SHP77 (cell line): ENCODE measurements around the gene SLC45A3.
"Not testable (repeated sequence)": the region's sequence is repeated elsewhere in the genome, so short reads cannot be mapped to it uniquely, and the experiment has no call there.

ENCODE experiments used
- DNase-seq, 2 experiments: peaks; one replicate each; lab custom pipeline; 2025; lab: John Stamatoyannopoulos, UW

The SLC45A3 gene

DNA sequence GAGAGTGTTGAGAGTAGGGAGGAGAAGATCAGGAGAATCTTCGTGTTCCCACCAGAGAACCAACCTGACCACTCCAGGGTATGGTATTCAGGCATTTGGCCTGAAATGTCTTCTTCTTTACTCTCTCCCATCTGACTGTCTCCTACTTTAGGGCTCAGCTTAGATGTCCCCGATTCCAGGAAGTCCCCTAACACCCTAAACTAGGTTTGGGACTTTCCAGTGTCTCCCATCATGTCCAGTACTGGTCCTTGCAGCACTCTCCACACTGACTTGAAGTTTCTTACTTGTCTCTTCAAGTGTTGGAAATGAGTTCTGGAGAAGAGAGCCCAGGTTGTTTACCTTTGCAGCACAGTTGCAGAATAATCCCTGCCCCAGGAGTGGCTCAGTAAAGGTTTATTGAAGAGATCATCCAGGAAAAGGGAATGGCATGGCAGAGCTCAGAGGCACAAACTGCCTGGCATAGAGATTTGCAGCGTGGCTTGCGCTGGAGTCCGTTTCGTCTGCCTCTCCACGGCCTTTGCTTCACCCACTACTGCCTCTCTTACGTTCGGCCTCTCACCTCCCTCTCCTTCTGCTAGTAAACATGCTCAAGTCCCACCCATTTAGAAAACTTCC, 42.3 kb downstream of the SLC45A3 start:
- no peak for DNase-seq

DNA sequence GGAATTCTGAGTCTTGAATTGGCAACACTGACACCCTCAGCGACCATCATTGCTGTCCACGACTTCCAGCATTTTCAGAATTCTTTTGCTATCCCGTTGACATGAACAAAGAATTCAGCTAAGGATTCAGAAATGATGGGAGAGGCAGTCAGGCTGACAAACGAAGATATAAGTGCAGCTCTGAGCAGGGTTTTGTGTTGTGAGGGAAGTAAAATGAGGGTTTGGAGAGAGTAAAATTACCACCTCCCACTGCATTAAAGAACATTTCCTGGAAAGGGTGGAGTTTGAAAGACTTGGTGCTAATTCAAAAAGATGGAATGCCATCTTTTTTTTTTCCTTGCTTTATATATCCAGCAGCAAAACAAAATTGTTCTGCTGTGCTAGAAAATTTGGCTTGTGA, 43.6 kb downstream of the SLC45A3 start:
- DNase-seq, result no peak

DNA sequence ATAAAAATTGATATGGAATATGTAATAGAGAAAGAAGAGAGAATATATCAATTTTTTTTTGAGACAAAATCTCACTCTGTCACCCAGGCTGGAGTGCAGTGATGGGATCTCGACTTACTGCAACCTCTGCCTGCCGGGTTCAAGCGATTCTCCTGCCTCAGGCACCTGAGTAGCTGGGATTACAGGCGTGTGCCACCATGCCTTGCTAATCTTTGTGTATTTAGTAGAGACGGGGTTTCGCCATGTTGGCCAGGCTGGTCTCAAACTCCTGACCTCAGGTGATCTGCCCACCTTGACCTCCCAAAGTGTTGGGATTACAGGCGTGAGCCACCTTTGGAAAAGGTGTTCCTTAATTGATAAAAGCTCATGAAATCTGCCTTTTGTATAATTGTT, 44.2 kb downstream of the SLC45A3 start:
- DNase-seq, result not testable (repeated sequence)

DNA sequence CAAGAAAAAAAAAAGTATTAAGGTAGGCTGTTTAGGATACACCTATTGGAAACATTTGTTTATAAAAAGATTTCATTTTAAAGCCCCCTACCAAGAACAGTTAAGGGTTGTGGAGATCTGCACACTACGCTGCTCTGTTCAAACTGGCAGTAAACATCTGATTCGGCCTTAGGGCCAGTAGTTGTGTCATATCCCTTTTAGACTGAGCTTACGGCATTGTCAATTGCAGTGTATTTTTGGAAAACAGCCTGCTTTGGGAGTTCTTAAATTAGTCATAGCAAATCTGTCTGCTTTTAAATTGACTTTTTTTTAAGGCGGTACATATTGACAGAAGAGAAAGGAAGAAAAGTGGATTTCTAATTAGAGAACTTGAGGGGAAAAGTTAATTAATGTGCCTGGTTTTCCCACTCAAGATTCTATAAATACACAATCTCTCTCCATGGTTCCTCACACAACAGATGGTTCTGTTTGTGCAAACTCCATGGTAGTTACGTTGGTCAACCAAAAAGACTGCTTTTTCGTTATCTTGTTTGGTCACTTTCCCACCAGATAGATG, 46.8 kb downstream of the SLC45A3 start:
- DNase-seq, result no peak

DNA sequence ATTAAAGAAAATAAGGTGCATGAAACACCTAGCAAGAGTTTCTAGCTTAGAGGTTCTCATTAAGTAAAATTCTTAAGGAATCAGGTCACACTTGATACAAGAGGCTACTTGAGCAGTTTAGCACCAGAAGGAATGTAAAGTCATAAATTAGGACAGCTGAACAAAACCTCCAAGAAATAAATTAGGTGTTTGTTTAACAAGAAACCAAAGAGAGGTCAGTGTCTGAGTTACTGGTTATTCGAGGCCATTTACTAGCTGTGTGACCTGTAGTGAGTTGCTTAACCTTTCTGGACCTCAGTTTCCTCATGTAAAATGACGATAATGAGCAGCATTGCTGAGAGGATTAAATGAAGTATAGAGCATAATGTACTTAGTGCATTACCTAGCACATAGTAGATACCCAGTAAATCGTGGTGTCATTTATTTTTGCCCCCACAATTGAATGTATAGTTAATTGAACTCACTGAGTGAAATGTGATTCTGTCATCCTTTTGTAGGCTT, 47.6 kb downstream of the SLC45A3 start:
- no peak for DNase-seq

DNA sequence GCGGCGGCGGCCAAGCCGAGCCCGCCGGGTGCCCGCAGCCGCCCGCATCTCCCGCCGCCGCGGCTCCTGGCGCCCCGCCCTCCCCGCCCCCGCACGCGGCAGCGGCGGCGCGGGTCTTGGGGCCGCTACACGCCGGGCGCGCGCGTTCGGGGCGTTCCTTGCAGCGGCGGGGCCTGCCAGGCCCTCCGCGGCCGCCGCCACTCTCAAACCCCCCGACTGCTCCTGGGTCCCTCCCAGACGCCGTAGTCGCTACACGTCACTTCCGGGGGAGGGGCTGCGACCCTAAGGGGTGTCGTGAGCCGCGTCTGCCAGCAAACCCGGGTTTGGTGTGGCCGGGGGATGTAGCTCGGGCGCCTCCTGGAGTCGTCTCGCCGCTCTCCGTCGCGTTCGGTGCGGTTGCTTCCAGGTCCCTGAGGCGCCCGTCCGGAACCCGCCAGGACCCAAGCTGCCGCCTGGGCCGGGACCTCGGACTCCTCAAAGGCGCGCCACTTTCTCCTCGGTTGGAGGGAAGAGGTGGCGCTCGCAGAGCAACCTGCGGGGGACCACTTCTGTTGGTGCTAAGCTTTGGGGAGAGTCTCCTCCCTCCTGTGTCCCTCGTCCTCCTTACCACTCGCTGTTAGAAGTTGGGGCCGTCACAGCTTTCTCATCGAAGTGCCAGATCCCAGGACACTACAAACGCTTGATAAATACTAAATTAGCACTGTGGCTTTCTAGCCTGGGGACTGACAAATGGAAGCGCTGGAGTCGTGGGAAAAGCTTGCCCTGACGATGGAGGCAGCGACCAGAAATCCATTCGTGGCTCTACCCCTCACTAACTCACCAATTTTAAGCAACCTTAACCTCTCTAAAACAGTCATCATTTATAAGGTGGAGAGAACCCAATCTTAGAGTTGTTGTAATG, 48.3 kb downstream of the SLC45A3 start, which contains the start of gene ELK4:
ELK4 (minus strand) TSS at position 244 of the 901 bp plus-strand sequence. CDS start 8,129 bp downstream, outside the sequence.
- DNase-seq, result peak; percentile 92 to 94

DNA sequence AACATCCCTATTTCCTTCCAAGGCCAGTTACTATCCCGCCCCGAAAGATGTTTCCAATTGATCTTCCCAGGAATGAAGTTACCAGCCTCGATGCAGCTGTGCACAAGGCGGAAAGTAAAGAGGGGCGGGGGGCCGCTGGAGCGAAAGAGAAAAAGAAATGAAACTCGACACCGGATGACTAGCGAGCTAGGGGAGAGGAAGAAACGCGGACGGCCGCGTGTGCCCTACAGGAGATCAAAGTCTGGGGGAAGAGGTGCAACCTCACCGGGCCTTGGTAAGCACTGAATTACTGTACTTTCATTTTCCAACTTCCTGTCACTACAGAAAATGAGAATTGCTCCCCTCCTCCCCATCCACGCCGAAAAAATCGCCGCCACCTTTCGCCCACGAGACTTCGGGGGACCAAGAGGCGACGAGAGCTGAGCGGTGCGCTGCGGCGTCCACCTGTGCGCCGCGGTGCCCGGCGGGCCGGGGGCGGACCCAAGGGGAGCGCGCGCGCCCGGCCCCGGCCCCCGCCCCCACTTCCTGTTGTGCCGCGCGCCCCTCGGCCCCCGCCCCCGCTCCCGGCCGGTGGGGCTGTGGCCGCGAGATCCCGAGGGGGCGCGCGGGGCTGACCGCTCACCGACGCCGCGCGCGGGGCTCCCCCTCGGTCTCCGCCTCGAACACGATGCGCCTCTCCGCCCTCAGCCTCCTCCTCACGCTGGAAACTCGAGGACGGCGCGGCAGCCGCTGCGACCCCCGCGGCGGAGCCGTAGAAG, 49.1 kb downstream of the SLC45A3 start:
- peak; percentile 69 to 81 for DNase-seq

DNA sequence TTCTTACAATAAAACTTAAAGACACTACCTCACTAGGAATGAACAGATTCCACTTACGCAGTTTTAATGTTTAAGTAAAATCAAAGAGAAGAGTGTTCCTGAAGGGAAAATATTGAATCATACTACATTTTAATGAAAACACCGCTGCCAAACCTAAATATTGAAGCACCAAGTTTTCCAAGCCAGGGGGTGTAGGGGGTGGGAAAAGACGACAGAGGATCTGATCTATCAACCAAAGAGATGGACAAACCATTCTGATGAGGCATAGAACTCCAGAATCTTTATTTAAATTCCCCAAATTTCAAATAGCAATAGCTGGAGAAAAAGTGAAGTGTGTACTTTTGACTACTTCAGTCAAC, 49.7 kb downstream of the SLC45A3 start:
- no peak for DNase-seq

DNA sequence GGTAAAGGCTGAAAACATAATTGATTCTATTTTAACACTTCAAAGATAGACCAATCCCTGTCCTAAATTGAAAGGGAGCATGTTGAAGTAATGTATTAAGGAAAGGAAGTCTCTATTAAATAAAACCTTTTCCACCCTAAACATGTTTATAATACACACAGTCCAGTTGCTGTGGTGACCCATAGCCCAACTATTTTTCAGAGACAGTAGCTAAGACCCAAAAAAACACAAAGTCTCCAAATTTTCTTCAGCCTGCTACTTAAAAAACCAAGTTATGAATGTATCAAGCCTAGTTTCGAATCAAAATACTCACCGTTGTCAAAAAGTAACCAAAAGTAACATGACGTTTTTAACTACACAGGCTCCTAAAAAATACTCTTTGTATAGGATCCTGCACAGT, 50.1 kb downstream of the SLC45A3 start:
- DNase-seq, result no peak

DNA sequence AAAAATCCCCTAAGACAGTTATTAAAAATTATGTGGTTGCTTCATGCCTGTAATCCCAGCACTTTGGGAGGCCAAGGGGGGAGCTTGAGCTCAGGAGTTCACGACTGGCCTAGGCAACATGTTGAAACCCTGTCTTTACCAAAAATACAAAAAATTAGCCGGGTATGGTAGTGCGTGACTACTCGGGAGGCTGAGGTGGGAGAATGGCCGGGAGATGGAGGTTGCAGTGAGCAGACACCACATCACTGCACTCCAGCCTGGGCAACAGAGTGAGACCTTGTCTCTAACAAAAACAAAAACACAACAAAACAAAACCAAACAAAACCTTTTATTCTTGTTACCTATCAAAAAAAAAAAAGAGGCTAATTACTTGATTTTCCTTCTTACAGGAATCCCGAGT, 50.6 kb downstream of the SLC45A3 start:
- no peak for DNase-seq

DNA sequence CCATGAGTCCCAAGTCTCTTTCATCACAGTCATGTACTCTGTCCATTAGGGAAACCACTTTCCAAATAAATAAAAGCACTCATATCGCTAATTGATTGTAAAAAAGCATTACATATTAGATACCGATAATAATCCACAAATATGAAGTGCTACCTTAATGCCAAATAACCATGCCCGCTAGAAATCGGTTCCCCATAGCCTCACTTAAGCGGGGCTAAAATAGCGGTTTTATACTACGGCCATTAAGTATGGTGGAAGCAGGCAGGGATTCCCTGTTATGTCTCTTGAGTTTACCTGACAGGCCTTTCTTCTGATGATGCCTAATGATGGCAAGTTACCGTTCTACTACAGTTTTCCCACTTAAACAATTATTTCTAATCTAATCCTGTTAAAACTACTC, 52.4 kb downstream of the SLC45A3 start:
- no peak for DNase-seq

DNA sequence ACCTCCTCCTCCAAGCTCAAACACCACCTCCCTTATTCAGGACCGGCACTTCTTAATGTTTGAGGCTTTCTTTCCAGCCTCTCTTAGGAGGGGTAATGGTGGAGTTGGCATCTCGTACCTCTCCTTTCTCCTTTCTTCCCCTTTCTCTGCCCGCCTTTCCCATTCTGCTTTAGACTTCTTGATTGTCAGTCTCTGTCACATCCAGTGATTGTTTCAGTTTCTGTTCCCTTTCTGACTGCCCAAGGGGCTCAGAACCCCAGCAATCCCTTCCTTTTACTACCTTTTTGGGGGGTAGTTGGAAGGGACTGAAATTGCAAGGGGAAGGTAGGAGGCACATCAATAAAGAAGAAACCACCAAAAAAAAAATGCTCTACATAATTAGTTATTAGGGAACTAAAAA, 54.1 kb downstream of the SLC45A3 start:
- DNase-seq, result no peak

DNA sequence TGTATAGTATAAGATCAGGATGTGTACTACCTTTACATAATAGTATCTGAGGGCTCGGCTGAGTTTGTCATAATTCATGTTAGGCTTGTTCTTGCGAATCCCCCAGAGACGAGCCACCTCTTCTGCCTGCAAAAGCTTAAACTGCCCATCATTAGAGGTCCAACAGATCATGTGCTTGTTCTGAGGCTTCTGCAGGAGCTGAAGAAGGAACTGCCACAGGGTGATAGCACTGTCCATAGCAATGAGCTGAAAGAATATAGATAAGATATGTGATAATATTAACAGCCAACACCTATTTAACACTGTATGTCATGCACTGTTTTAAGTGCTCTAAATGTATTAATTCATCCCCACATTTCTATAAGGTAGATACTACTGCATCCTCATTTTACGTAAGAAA, 56.7 kb downstream of the SLC45A3 start:
- no peak for DNase-seq

DNA sequence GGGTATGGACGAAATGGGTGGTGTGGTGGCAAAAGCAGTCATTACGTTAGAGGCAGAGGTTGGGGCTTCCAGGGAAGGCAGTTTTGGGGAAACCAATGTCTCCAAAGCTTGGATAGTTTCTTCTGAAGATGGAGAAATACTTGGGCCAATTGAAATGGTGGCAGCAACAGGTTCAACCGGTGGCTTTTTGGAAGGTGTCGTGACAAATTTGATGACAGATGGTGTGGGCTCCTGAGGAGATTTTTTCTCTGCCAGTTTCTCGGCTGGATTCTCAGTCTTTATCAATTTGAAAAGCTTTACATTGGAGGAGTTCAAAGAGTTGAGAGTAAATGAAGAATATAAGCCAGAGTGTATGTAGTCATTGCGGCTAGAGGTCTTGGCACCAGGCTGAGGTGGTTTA, 60.0 kb downstream of the SLC45A3 start:
- no peak for DNase-seq

DNA sequence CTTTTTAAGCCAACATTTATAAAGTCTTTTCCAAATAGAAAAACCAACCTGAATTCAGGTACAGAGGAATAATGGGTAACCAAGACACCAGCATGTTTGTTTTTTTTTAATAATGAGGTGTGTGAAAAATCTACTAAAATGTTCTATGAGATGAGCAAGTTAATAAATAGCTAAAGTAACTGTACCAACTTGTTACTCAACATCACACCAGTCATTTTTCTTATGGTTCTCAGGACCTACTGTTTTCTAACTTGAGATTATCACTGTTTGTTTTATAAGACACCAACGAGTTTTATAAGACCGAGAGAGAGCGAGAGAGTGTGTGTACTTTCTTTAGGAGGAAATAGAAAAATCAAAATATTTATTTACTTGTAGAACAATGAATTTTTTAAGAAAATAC, 60.9 kb downstream of the SLC45A3 start:
- no peak for DNase-seq

DNA sequence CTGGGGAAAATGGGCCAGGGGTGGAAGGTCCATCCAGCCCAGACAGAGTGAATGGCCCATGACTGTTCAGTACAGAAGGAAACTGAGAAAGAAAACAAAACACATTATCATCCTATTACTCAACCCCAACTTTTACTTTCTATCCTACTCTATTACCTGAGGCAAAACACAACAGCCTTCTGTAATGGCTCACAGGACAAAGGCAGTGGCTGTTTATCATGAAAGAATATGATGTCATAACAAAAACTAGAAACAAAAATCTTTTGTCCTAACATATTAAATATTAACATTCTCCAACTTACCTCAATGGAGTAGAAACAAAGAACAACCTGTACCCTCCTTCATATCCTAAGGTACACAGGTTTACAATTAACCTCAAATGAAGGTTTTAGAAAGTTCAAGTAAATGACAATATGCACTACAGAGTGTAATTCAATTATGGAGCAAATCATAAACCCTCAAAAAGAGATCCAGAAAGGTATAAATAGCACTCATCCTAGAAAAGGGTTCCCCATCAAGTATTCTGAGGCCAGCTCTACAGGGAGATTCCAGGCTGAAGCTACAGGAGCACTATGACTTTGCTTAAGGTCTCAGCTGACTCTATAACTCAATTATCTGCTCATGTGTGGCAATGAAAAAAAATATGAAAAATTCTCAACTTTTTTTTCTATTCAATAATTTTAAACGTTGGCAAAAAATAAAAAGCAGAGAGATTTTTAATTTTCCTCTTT, 63.6 kb downstream of the SLC45A3 start:
- DNase-seq, result no peak

DNA sequence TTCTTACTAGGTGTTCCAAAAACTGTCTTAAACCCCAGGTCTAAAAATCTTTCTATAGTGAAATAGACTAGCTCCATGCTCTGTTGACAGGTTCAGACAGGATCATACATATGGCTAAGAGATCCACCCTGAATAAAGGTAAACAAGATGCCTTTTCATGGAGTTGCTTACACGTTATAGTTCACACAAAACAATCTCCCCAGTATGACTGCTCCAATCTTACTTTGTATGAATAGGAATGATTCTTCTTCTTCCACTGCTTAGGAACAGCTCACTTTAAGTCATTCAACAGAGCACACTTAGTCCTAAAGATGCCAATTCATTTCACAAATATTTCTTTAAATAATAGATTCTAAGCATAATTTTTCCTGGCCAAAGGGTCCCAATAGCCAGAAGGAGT, 64.5 kb downstream of the SLC45A3 start:
- DNase-seq, result no peak

DNA sequence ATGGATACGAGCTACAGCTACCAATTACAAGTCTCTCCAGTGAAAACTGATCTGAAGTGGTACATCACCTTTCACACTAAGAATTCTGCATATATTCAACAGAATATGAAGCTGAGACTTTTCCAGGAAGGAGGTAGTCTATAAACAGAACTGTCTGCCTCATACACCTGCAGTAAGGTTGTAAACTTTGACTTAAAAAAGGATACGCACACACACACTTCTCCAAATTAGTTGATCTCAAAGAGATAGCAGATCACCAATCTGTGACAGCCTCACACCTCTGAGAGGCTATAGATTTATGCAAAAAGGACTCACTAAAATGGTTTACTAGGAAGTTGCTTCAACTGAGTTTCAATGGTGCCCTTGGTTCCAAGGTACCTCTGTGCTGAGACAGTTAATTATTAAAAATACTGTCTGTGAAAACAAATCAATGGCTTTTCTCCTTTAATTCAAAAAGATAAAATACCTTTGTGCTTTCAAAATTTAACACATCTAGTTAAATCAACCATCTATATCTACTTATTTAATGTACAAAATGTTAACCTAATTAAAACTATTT, 66.4 kb downstream of the SLC45A3 start:
- DNase-seq, result no peak

DNA sequence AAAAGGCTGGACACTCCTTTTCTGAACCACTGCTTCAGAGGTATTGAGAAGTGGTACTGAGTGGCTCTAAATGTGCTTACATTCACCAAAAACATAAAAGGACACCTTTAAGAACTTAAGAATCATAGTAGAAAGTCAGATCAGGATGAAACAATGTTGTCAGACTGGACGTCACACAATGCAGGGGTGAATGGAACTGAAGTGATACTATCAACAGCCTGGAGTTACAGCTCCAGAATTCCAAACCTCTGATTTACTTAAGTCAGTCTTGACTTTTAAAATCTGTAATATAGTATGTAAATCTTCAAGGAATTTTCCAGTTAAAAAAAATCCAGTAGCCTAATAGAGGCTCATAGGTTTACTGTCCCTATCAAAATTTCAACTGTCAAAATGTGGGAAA, 67.8 kb downstream of the SLC45A3 start:
- DNase-seq, result no peak

DNA sequence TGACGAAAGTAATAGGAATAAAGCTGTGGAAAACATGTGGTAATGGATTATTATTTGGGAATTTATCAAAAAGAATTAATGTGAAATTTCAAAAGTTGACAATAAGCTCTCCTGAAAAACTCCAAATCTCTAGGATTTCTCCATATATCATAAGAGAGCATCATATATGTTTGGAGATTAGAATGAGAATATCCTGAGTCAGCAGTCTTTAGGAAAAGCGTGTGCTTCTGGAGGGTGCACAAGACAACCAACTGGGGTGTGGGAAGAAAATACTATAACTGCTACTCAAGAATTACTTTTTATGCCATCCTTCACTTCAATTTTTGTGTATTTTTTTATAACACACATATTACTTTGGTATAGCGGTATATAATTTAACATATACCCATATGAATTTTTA, 68.2 kb downstream of the SLC45A3 start:
- DNase-seq, result no peak

DNA sequence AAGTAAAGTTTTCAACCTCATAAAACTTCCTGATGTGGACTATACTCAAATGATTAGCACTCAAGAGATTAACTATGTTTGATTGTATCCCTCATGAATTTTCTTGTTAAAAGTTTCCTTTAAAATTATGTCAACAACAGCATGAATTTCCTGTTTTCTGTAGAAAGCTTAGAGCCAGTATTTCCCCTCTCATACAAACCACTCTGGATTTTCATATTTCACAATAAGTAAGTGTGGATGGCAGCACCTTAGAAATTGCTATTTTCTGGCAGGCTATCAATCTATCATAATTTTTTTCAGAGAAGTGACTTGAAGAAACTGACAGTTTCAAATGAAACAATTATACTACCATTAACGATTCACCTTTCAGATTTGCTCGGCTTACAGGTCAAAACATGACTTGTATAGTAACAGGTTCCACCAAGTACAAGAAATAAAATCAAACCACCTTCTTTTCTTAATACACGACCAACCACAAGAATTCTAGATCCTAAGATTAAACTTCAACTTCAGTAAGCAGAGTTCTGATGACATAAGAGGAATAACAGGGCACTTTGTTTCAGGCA, 69.3 kb downstream of the SLC45A3 start:
- no peak for DNase-seq
